ENCODE measurements around the gene IST1.

Gene IST1

GRCh38 chr16:71919035-71919434 is 23.7 kb downstream of the IST1 start:
- DNase-seq (ENCODE audit: low spot score) = no peak

GRCh38 chr16:71920658-71921057 is 25.3 kb downstream of the IST1 start:
- no peak for DNase-seq (ENCODE audit: low spot score)

GRCh38 chr16:71923941-71924690 is 28.8 kb downstream of the IST1 start:
- DNase-seq (ENCODE audit: low spot score) = no peak

DNA sequence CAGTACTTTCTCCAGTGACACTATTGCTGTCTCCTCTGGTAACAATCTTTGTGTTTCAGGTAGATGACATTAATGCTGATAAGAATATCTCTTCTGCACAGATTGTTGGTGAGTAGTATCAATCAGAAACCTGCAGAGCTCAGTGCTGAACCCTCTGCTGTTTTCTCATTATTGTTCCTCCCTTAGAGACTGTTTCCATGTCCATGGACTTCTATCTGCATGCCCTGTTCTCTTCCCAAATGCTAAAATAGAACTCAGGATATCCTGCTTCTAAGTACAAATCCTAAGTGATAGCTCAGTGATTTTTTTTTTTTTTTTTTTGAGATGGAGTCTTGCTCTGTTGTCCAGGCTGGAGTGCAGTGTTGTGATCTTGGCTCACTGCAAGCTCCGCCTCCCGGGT is 29.4 kb downstream of the IST1 start:
- no peak for DNase-seq (ENCODE audit: low spot score)

DNA sequence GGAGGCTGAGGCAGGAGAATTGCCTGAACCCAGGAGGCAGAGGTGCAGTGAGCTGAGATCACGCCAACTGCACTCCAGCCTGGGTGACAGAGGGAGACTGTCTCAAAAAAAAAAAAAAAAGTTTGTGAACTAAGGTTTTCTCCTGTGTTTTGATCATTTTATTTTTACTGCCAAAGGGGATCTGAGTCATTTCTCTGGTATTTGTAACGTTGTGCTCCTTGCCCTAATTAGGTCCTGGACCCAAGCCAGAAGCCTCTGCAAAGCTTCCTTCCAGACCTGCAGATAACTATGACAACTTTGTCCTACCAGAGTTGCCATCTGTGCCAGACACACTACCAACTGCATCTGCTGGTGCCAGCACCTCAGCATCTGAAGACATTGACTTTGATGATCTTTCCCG is 32.1 kb downstream of the IST1 start:
- DNase-seq (ENCODE audit: low spot score) = peak; percentile 69

DNA sequence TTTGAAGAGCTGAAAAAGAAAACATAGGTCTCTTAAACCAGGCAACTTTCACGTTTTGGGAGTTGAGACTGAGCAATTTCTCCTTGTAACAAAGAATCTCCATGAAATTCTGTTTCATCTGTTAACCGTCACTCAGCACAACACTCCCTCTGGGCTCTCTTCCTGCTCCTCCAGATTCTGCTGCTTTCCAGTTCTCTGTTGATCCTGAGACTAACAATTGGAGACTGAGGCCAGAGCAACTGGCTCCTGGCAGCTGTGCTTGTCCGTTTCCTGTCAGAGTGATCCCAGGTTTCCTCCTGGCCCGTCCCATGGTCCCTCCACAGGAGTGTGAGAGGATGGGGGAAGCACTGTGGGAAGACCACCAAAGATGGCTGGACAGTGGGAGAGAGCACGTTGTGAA is 32.5 kb downstream of the IST1 start:
- no peak for DNase-seq (ENCODE audit: low spot score)

DNA sequence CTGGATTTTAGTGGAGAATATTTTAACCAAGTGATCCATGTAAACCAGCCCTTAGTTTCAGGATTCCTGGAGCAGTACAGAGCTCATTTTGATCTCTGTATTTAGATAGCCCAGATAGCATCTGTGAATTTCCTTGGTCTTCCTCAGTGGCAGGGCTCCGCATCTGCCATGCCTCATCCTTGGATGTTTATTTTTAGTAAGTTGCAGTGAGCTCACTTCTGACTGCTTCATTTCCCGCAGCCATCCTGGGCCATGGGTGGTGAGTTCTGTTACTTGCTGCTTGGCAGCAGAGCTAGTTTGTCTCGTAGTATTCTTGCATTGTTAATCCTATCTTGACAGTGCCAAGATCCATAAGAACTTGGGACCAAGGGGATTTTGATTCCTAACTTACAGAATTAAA is 33.7 kb downstream of the IST1 start:
- no peak for DNase-seq (ENCODE audit: low spot score)

GRCh38 chr16:71930013-71930563 is 34.8 kb downstream of the IST1 start:
- no peak for DNase-seq (ENCODE audit: low spot score)

DNA sequence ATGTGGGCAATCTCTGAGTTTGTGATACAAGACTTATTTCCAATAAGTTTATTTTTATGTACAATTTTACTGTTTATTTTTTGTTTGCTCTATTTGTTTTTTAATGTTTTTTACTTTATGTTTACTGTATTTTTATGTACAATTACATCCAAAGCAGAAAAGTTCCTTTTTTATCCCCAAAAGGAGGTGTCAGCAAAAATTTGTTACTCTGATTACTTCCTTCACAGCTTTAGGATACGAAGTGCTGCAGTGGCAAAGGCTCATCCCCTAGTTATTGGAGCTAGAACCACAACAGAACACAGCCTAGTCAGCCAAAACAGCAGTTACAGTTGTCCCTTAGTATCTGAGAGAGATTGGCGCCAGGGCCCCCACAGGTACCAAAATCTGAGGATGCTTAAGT is 35.7 kb downstream of the IST1 start:
- no peak for DNase-seq (ENCODE audit: low spot score)

DNA sequence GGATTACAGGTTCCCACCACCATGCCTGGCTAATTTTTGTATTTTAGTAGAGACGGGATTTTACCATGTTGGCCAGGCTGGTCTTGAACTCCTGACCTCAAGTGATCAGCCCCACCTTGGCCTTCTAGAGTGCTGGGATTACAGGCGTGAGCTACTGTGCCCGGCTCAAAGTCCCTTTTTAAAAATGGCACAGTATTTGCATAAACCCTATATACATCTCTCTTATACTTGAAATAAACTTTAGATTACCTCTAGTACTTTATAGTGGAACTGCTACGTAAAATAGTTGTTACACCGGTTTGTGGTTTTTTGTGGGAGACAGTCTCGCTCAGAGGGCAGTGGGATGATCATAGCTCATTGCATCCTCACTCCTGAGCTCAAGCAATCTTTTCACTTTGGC is 36.3 kb downstream of the IST1 start:
- no peak for DNase-seq (ENCODE audit: low spot score)

DNA sequence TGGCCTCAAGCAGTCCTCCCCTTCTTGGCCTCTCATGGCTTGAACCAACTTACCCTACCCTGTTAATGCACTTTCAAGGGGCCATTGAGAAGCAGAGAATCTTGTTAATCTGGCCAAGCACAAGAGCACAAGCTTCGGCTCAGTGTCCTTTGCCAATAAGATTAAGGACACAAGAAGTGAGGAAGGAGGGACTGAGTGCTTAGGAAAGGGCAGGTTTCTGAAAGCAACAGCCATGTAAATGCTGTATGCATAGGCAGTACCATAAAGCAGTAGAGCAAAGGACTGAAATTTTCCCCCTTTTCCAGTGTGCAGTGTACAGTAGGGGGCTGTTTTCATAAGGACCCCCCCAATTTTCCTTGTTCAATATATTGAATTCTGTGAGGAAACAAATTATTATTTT is 37.7 kb downstream of the IST1 start:
- no peak for DNase-seq (ENCODE audit: low spot score)

- peak; percentile 76 for DNase-seq (ENCODE audit: low spot score)
Observed at GRCh38 chr16:71933913-71934695, 38.8 kb downstream of the IST1 start.

GRCh38 chr16:71937868-71938510 is 42.7 kb downstream of the IST1 start:
- DNase-seq (ENCODE audit: low spot score) = no peak

- no peak for DNase-seq (ENCODE audit: low spot score)
Observed at GRCh38 chr16:71943887-71944286, 48.6 kb downstream of the IST1 start.

DNA sequence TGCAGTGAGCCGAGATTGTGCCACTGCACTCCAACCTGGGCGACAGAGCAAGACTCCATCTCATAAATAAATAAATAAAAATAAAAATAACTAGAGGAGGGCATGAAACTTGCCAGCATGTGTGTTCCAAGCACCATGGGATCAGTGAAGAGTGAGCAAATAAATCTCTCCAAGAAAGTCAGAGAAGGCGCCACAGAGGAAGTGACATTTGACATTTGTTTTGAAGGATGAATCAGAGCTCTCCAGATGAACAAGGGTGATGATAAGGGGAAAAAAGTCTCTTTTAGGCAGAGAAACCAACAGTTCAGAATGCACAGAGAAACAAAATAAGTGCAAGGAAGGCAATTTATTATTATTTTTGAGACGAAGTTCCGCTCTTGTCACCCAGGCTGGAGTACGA is 50.3 kb downstream of the IST1 start:
- no peak for DNase-seq (ENCODE audit: low spot score)

DNA sequence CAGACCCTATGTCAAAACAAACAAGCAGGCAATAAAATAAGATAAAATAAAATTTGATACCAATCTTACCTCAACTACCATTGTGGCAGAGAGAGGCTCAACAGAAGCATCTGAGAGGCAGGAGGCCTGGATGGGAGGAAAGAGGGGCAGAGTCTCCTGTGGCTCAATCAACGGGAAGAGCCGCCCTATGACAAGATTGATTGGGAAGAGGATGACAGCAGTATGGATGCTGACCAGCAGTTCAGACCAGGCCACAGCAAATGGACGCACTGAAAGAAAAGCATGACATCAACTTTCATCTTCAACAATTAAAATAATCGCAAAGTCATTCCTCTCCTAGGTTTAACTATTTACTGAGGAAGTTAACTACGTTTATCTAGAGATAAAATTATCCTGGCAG is 57.5 kb downstream of the IST1 start:
- DNase-seq (ENCODE audit: low spot score) = no peak

- no peak for DNase-seq (ENCODE audit: low spot score)
Observed at GRCh38 chr16:71954180-71954579, 58.8 kb downstream of the IST1 start.

- DNase-seq (ENCODE audit: low spot score) = no peak
Observed at GRCh38 chr16:71954699-71955195, 59.4 kb downstream of the IST1 start.

DNA sequence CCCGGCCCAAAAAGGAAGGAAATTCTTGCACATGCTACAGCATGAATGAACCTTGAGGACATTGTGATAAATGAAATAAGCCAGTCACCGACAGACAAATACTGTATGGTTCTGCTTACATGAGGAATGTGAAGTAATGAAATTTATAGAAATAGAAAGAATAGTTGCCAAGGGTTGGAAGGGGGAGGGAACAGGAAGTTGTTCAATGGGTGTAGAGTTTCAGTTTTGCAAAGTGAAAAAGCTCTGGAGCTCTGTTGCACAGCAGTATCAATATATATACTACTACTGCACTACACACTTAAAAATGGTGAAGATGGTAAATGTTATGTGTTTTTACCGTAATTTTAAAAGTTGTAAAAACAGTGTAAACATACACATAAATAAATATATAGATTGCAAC is 61.2 kb downstream of the IST1 start:
- no peak for DNase-seq (ENCODE audit: low spot score)

DNA sequence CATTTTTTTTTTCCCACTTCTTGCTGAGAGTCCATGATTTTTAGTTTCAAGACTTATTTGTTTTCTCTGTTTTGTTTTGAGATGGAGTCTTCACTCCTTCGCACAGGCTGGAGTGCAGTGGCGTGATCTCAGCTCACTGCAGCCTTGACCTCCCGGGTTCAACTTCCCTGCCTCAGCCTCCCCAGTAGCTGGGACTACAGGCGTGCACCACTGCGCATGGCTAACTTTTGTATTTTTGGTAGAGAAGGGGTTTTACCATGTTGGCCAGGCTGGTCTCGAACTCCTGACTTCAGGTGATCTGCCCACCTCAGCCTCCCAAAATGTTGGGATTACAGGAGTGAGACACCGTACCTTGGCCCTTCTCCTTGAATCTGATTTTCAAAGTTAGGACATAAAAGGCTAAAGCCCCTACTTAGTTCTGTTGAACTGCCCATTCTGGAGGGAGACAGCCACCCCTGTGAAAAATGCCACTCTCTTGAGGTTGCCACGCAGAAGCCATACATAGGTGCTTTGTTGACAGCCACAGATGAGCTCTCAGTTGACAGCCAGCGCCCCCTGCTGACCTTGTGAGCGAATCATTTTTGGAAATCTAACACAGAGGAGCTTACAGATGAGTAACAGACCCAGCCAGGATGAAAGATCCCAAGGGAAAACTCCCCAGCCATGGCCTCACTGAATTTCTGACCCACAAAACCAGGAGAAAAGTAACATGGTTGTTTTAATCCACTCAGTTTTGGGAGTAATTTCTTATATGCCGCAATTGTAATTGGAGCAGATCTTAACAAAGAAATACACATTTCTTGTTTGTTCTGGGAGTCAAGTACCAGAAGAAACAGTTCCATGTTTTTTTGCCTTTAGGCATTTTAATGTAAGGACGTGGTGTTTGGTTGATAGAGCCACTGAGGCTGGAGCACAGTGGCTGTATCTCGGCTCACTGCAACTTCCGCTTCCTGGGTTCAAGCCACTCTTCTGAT is 66.0 kb downstream of the IST1 start:
- peak; percentile 80 for DNase-seq (ENCODE audit: low spot score)

DNA sequence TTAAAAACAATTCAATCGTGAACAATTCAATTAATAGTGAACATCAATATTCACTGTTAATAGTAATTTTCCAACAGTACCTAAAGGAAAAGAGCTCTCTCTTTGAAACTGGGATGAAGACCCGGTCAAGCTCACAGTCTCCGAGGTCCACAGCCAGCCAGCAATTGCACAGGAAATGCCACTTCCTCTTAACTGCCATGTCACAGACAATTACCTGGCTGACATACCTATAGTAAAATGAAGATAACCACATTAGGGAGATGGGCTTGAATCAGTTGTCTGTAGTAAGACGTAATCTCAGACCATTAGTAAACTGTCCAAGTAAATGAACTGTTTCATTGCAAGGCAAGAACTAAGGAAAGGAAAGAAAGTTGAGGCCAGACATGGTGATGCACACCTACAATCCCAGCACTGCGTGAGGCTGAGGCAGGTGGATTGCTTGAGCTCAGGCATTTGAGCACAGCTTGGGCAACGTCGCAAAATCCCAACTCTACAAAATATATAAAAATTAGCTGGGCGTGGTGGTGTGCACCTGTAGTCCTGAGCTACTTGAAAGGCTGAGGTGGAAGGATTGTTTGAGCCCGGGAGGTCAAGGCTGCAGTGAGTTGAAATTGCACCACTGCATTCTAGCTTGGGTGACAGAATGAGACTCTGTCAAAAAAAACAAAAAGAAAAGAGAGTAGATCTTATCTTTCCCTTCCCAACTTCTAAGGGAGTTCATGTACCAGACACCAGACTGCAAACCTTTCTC is 68.0 kb downstream of the IST1 start:
- DNase-seq (ENCODE audit: low spot score) = no peak
